ENCODE data around the gene EXOC2.

DNA sequence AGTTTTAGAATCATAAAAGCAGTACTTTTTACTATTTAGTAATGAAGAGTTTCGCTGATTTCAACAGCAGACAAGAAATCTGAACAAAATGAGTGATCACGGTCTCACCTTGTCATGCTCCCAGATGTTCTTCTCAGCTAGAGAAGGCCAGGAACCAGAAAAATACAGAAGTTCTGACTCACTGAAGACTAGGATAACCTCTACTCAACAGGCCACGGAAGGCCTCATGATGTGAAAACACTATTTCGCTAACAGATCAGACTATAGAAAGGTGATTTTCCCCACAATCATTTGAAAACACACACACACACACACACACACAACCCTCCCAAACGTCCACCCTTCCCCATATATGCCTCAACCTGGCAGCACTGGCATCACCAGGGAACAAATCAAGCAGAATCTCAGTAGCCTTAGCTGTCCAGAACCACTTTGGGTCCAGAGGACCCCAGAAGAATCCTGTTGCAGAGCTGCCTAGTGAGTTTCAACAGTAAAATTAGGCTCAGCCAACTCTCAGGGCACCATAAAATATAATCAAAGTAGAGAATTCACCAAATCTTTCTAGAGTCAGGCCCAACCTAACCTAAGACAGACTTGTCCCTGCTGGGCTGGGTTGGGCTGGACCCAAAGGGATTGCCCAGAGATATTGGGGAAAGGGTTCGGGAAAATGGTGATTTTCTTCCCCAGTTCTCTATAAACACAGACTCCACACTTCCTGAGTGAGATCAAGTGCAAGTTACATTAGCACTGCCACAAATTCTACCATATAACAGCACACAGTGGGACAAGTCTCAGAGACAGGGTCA, 7.9 kb downstream of the EXOC2 start:
- TF ChIP-seq, protein P1, sequence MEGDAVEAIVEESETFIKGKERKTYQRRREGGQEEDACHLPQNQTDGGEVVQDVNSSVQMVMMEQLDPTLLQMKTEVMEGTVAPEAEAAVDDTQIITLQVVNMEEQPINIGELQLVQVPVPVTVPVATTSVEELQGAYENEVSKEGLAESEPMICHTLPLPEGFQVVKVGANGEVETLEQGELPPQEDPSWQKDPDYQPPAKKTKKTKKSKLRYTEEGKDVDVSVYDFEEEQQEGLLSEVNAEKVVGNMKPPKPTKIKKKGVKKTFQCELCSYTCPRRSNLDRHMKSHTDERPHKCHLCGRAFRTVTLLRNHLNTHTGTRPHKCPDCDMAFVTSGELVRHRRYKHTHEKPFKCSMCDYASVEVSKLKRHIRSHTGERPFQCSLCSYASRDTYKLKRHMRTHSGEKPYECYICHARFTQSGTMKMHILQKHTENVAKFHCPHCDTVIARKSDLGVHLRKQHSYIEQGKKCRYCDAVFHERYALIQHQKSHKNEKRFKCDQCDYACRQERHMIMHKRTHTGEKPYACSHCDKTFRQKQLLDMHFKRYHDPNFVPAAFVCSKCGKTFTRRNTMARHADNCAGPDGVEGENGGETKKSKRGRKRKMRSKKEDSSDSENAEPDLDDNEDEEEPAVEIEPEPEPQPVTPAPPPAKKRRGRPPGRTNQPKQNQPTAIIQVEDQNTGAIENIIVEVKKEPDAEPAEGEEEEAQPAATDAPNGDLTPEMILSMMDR (IDR thresholded peaks at IDR 0.05; ENCODE audit: low read depth, low read length, poor library complexity, severe bottlenecking) = no peak
- no peak for TF ChIP-seq EZH2phosphoT487 (IDR thresholded peaks at IDR 0.05; ENCODE audit: borderline replicate concordance, low read length)

Measured in DOHH2 (cell line).